ENCODE data around the gene SH2D3A. TPM values are rescaled to one million over a fixed set of nuclear protein-coding genes. Genes with fewer than 3 reads are reported as not detected.

The SH2D3A gene
- total and polyA plus RNA-seq, 2 of the 4 experiments (the other 2 are of a cell fraction), result under 0.01 to 0.09 TPM

GRCh38 chr19:6767357-6768235, at the start of gene SH2D3A (continued):
- TF ChIP-seq CTCF (conservative IDR thresholded peaks at IDR 0.05; ENCODE audit: low read depth, low read length), result no peak

DNA sequence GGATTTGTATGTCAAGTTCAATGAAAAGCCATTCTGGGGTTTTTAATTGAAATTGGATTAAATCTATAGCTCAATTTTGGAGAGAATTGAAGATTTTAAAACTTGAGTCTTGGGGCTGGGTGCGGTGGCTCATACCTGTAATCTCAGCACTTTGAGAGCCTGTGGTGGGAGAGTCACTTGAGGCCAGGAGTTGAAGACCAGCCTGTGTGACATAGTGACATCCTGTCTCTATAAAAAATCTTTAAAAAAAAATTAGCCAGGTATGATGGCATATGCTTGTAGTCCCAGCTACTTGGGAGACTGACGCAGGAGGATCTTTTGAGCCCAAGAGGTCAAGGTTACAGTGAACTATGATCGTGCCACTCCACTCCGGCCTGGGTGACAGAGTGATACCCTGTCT, 46.4 kb upstream of the SH2D3A start:
- Histone ChIP-seq H3K27ac (ENCODE audit: insufficient read depth, low read length) (no peak overlapping the region), H4K5ac (ENCODE audit: low read depth, low read length) (no peak overlapping the region), H3K14ac (replicated peaks; ENCODE audit: low read depth, low read length) (no peak overlapping the region), H3K4me3 (ENCODE audit: insufficient read depth, low read depth, low read length) (no peak overlapping the region), H3K9me3 (ENCODE audit: control insufficient read depth, insufficient read depth, low read length) (peaks cover 2% of the 10 kb centered on the region), H2BK120ac (ENCODE audit: low read depth, low read length) (no peak overlapping the region), H4K20me1 (ENCODE audit: insufficient read depth, low read length) (no peaks in the 10 kb centered on the region), H3K23ac (ENCODE audit: low read depth, low read length) (no peak overlapping the region), H3K56ac (ENCODE audit: extremely low read depth, insufficient read depth, low read length) (no peak overlapping the region), H2AK9ac (replicated peaks; ENCODE audit: low read depth, low read length, poor library complexity) (no peak overlapping the region), H3K4ac (ENCODE audit: low read depth, low read length) (no peak overlapping the region), H3K9ac (ENCODE audit: low read depth, low read length) (no peak overlapping the region), H3K18ac (ENCODE audit: low read depth, low read length) (no peak overlapping the region), H4K91ac (ENCODE audit: insufficient read depth, low read depth, low read length) (no peak overlapping the region), H2BK15ac (ENCODE audit: low read depth, low read length) (no peak overlapping the region), H3K36me3 (ENCODE audit: control insufficient read depth, insufficient read depth, low read length) (no peaks in the 10 kb centered on the region), H2AK5ac (ENCODE audit: low read depth, low read length) (no peak overlapping the region), H3K27me3 (ENCODE audit: control insufficient read depth, insufficient read depth, low read length) (no peaks in the 10 kb centered on the region), H3K79me1 (ENCODE audit: low read depth in 1 of 2, low read length in 2 of 2) (no peaks in the 10 kb centered on the region), H2BK5ac (ENCODE audit: low read depth, low read length, poor library complexity, severe bottlenecking) (no peak overlapping the region), H2AFZ (replicated peaks; ENCODE audit: low read length, poor library complexity) (no peak overlapping the region), H3K4me1 (ENCODE audit: control insufficient read depth, insufficient read depth, low read length) (no peaks in the 10 kb centered on the region), H2BK20ac (ENCODE audit: low read depth, low read length) (no peak overlapping the region), H3K4me2 (ENCODE audit: low read depth, low read length) (no peak overlapping the region), H3K9me1 (ENCODE audit: insufficient read depth, low read length) (no peaks in the 10 kb centered on the region), H4K8ac (ENCODE audit: low read depth in 2 of 2, low read length in 2 of 2) (no peak overlapping the region)
- ATAC-seq (ENCODE audit: low read depth) (no peak), DNase-seq (no peak)
- intact Hi-C loops (cut with micrococcal nuclease), result no loop called here
- dilution Hi-C loops (cut with HindIII; ENCODE audit: low sequenced_read_pairs, unreplicated experiment), result no loop called here
- in situ Hi-C loops (cut with MboI; ENCODE audit: low sequenced_read_pairs), result no loop called here
- BruUV-seq (replicated peaks), result no TSS peak
- TF ChIP-seq MAFK (IDR thresholded peaks at IDR 0.05; ENCODE audit: low read depth, low read length), result no peak
- no peak for TF ChIP-seq MAZ (IDR thresholded peaks at IDR 0.05; ENCODE audit: borderline replicate concordance, low read depth, low read length)
- no peak for TF ChIP-seq MXI1 (IDR thresholded peaks at IDR 0.05; ENCODE audit: borderline replicate concordance, low read depth, low read length)
- TF ChIP-seq CTCF (conservative IDR thresholded peaks at IDR 0.05; ENCODE audit: low read depth, low read length), result no peak
- TF ChIP-seq ELK1 (IDR thresholded peaks at IDR 0.05; ENCODE audit: borderline replicate concordance, low read depth, low read length), result no peak
- TF ChIP-seq RFX5 (IDR thresholded peaks at IDR 0.05; ENCODE audit: low read depth, low read length), result no peak
- TF ChIP-seq FOS (IDR thresholded peaks at IDR 0.05; ENCODE audit: low read depth, low read length), result no peak
- no peak for TF ChIP-seq NFE2L2 (IDR thresholded peaks at IDR 0.05; ENCODE audit: low read depth, low read length)
- no peak for TF ChIP-seq RCOR1 (IDR thresholded peaks at IDR 0.05; ENCODE audit: insufficient replicate concordance, low read length)
- CTCF ChIA-PET, result interaction anchor here (0.6 to 1.0 kb wide), 2 partner anchors 50 to 55 kb away, joined by 3 read pairs; no protein-coding TSS in a partner anchor
- no CpG with 5 or more reads among the region's 4 CpGs for WGBS, 2 experiments (ENCODE audit: extremely low coverage in 2 of 2, insufficient read length in 1 of 2)
- POLR2A ChIA-PET (ENCODE audit: unreplicated experiment), result no interaction called here

Measured in IMR-90 (cell line).